ENCODE measurements around the gene CREB3L4. TPM values are rescaled to one million over a fixed set of nuclear protein-coding genes. Genes with fewer than 3 reads are reported as not detected.

The CREB3L4 gene
- total and polyA plus RNA-seq, 4 donors: 4.4 to 10.3 (median 8.8) TPM

GRCh38 chr1:153995202-153995601 lies 27.5 kb downstream of the CREB3L4 start:
- 90% methylated on average over 3 of the region's 3 CpGs for WGBS
- peaks cover 2 to 25% (median 19%) of the 10 kb centered on the region in 4 donors for H3K36me3 ChIP-seq (ENCODE audit: control insufficient read depth in 4 of 4, insufficient read depth in 3 of 4, low read depth in 1 of 4, low read length in 3 of 4)
- H3K27ac ChIP-seq (ENCODE audit: low read depth in 1 of 2, low read length in 2 of 2): no peak overlapping the region
- peaks cover 1 to 22% (median 14%) of the 10 kb centered on the region in 4 donors for H3K4me1 ChIP-seq (ENCODE audit: control insufficient read depth in 4 of 4, insufficient read depth in 4 of 4, low read length in 3 of 4)
- no peak for DNase-seq (ENCODE audit: low spot score)
- H3K9ac ChIP-seq (ENCODE audit: low read depth in 1 of 2, low read length in 2 of 2): no peak overlapping the region
- H3K9me3 ChIP-seq (ENCODE audit: control insufficient read depth in 4 of 4, low read length in 3 of 4): no peaks in the 10 kb centered on the region
- H3K4me3 ChIP-seq (ENCODE audit: low read depth in 1 of 3, low read length in 3 of 3): no peak overlapping the region
- TF ChIP-seq ATF3 (IDR thresholded peaks at IDR 0.05) (no peak), YY1 (IDR thresholded peaks at IDR 0.05) (no peak), RXRA (IDR thresholded peaks at IDR 0.05) (no peak), EGR1 (IDR thresholded peaks at IDR 0.05; ENCODE audit: low read depth in 2 of 2) (no peak), FOXA2 (IDR thresholded peaks at IDR 0.05) (no peak), GABPA (IDR thresholded peaks at IDR 0.05 in 1 of 2, conservative IDR thresholded peaks at IDR 0.05 in 1 of 2) (no peak), NR2F2 (IDR thresholded peaks at IDR 0.05) (no peak), HNF4A (conservative IDR thresholded peaks at IDR 0.05) (no peak), SP1 (IDR thresholded peaks at IDR 0.05) (no peak), CTCF (IDR thresholded peaks at IDR 0.05; ENCODE audit: low read depth, low read length, missing input control) (no peak), JUND (IDR thresholded peaks at IDR 0.05) (no peak), ZBTB33 (IDR thresholded peaks at IDR 0.05) (no peak), REST (IDR thresholded peaks at IDR 0.05) (no peak), MAX (IDR thresholded peaks at IDR 0.05) (no peak), FOXA1 (IDR thresholded peaks at IDR 0.05) (no peak), RAD21 (IDR thresholded peaks at IDR 0.05) (no peak)
- no peaks in the 10 kb centered on the region for H3K27me3 ChIP-seq (ENCODE audit: control insufficient read depth in 4 of 4, insufficient read depth in 4 of 4, low read length in 3 of 4)

- Histone ChIP-seq H3K4me3 (ENCODE audit: low read depth in 1 of 3, low read length in 3 of 3) (no peak overlapping the region), H3K4me1 (ENCODE audit: control insufficient read depth in 4 of 4, insufficient read depth in 4 of 4, low read length in 3 of 4) (peaks cover 1 to 22% (median 14%) of the 10 kb centered on the region in 4 donors), H3K27ac (ENCODE audit: low read depth in 1 of 2, low read length in 2 of 2) (no peak overlapping the region), H3K36me3 (ENCODE audit: control insufficient read depth in 4 of 4, insufficient read depth in 3 of 4, low read depth in 1 of 4, low read length in 3 of 4) (peaks cover 2 to 25% (median 19%) of the 10 kb centered on the region in 4 donors), H3K27me3 (ENCODE audit: control insufficient read depth in 4 of 4, insufficient read depth in 4 of 4, low read length in 3 of 4) (no peaks in the 10 kb centered on the region), H3K9me3 (ENCODE audit: control insufficient read depth in 4 of 4, low read length in 3 of 4) (no peaks in the 10 kb centered on the region), H3K9ac (ENCODE audit: low read depth in 1 of 2, low read length in 2 of 2) (no peak overlapping the region)
- 97% methylated on average over 11 of the region's 11 CpGs for WGBS
- no peak for DNase-seq (ENCODE audit: low spot score)
- TF ChIP-seq HNF4G (IDR thresholded peaks at IDR 0.05) (no peak), EGR1 (IDR thresholded peaks at IDR 0.05; ENCODE audit: low read depth in 2 of 2) (no peak), REST (IDR thresholded peaks at IDR 0.05) (no peak), NR2F2 (IDR thresholded peaks at IDR 0.05) (no peak), GABPA (IDR thresholded peaks at IDR 0.05 in 1 of 2, conservative IDR thresholded peaks at IDR 0.05 in 1 of 2) (no peak), FOXA2 (IDR thresholded peaks at IDR 0.05) (no peak), CTCF (IDR thresholded peaks at IDR 0.05; ENCODE audit: low read depth, low read length, missing input control) (no peak), SP1 (IDR thresholded peaks at IDR 0.05) (no peak), JUND (IDR thresholded peaks at IDR 0.05) (no peak), ATF3 (IDR thresholded peaks at IDR 0.05) (no peak)
These were observed 27.9 kb downstream of the CREB3L4 start for GRCh38 chr1:153995640-153996039.
